ENCODE data around the gene DLG5. TPM values are rescaled to one million over a fixed set of nuclear protein-coding genes. Genes with fewer than 3 reads are reported as not detected.
A peak's percentile ranks its signal among the peaks of the same experiment; 100 is the strongest.

DLG5 gene
- total and polyA plus RNA-seq, 9 of the 15 experiments (the other 6 are each of a cell fraction or from before 2014, with no cell fraction given): 1.4 to 26.8 (median 11.2) TPM

DNA sequence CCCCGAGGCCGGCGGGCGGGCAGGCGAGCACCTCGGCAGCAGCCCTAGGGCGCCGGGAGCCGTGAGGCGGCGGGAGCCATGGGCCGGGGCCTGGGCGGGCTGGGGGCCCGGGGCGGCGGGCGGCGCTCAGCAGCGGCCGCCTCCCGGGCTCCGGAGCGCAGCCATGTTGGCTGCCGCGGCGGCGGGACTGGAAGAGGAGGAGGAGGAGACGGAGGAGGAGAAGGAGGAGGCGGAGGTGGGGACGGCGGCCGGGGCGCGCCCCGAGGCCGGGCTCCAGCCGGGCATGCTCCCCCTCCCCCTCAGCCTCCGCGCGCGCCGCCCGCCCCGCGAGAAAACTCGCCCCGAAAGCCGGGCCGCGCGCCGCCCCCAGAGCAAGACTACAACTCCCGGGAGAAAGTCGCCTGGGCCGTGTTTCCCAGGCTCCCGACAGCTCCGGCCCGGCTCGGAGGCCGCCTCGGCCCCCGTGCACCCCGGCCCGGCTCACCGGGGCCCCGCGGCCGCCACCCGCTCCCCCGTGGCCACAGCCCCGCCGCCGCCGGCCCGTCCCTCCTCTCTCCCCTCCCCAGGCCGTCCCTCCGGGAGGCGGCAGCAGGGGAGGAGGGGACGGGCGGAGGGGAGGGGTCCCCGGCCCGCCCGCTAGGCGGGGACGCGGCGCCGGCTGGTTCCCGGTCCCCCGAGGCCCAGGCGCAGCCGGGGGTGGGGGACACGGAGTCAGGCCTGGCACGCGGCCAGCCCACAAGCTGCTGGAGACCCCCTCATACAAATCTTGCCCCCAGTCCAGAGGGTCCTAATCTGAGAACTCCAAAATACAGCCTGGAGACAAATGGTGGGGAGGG lies at the start of gene DLG5 (continued):
- TF ChIP-seq YY1 (IDR thresholded peaks at IDR 0.05; ENCODE audit: borderline replicate concordance in 1 of 3, control insufficient read depth in 1 of 3, extremely low read depth in 1 of 3, insufficient read depth in 3 of 3, insufficient read length in 1 of 3, insufficient replicate concordance in 2 of 3, low read depth in 1 of 3, low read length in 2 of 3): peak; percentile 57 to 93 (median 75)
- TF ChIP-seq RBFOX2 (IDR thresholded peaks at IDR 0.05; ENCODE audit: low read depth, low read length): peak; percentile 73
- TF ChIP-seq POLR2AphosphoS5 (IDR thresholded peaks at IDR 0.05; ENCODE audit: control insufficient read depth, insufficient read depth, low read depth, low read length): 0 out of 2 replicates have a peak, but pooled peaks have one; percentile 16
- TF ChIP-seq, protein P1, sequence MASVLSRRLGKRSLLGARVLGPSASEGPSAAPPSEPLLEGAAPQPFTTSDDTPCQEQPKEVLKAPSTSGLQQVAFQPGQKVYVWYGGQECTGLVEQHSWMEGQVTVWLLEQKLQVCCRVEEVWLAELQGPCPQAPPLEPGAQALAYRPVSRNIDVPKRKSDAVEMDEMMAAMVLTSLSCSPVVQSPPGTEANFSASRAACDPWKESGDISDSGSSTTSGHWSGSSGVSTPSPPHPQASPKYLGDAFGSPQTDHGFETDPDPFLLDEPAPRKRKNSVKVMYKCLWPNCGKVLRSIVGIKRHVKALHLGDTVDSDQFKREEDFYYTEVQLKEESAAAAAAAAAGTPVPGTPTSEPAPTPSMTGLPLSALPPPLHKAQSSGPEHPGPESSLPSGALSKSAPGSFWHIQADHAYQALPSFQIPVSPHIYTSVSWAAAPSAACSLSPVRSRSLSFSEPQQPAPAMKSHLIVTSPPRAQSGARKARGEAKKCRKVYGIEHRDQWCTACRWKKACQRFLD (CRISPR knock-in tag; IDR thresholded peaks at IDR 0.05): peak; percentile 51
- no peak for TF ChIP-seq FOXJ2 (tag; IDR thresholded peaks at IDR 0.05)
- TF ChIP-seq, protein P2, sequence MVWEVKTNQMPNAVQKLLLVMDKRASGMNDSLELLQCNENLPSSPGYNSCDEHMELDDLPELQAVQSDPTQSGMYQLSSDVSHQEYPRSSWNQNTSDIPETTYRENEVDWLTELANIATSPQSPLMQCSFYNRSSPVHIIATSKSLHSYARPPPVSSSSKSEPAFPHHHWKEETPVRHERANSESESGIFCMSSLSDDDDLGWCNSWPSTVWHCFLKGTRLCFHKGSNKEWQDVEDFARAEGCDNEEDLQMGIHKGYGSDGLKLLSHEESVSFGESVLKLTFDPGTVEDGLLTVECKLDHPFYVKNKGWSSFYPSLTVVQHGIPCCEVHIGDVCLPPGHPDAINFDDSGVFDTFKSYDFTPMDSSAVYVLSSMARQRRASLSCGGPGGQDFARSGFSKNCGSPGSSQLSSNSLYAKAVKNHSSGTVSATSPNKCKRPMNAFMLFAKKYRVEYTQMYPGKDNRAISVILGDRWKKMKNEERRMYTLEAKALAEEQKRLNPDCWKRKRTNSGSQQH (CRISPR knock-in tag; IDR thresholded peaks at IDR 0.05): no peak
- peak; percentile 83; the same call in 1 of the 2 replicates for TF ChIP-seq ZBTB7A (IDR thresholded peaks at IDR 0.05; ENCODE audit: borderline replicate concordance, control insufficient read depth, low read depth, low read length)
- TF ChIP-seq ZNF589 (CRISPR knock-in tag; IDR thresholded peaks at IDR 0.05; ENCODE audit: low read depth): 0 out of 2 replicates have a peak, but pooled peaks have one; percentile 49
- TF ChIP-seq NONO (IDR thresholded peaks at IDR 0.05; ENCODE audit: low read depth in 2 of 2, low read length in 1 of 2): peak; percentile 37 to 65; a peak in 2 of 4 replicates
- TF ChIP-seq, protein P3, sequence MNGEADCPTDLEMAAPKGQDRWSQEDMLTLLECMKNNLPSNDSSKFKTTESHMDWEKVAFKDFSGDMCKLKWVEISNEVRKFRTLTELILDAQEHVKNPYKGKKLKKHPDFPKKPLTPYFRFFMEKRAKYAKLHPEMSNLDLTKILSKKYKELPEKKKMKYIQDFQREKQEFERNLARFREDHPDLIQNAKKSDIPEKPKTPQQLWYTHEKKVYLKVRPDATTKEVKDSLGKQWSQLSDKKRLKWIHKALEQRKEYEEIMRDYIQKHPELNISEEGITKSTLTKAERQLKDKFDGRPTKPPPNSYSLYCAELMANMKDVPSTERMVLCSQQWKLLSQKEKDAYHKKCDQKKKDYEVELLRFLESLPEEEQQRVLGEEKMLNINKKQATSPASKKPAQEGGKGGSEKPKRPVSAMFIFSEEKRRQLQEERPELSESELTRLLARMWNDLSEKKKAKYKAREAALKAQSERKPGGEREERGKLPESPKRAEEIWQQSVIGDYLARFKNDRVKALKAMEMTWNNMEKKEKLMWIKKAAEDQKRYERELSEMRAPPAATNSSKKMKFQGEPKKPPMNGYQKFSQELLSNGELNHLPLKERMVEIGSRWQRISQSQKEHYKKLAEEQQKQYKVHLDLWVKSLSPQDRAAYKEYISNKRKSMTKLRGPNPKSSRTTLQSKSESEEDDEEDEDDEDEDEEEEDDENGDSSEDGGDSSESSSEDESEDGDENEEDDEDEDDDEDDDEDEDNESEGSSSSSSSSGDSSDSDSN (IDR thresholded peaks at IDR 0.05; ENCODE audit: borderline replicate concordance in 1 of 2, low read depth in 2 of 2, low read length in 2 of 2): peak; percentile 56 to 83; a peak in 2 of 4 replicates
- TF ChIP-seq CXXC5 (CRISPR knock-in tag; IDR thresholded peaks at IDR 0.05): peak; percentile 73
- TF ChIP-seq, protein P4, sequence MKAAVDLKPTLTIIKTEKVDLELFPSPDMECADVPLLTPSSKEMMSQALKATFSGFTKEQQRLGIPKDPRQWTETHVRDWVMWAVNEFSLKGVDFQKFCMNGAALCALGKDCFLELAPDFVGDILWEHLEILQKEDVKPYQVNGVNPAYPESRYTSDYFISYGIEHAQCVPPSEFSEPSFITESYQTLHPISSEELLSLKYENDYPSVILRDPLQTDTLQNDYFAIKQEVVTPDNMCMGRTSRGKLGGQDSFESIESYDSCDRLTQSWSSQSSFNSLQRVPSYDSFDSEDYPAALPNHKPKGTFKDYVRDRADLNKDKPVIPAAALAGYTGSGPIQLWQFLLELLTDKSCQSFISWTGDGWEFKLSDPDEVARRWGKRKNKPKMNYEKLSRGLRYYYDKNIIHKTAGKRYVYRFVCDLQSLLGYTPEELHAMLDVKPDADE (conservative IDR thresholded peaks at IDR 0.05; ENCODE audit: control insufficient read depth, low read depth, low read length): peak; percentile 63
- TF ChIP-seq SAFB (IDR thresholded peaks at IDR 0.05; ENCODE audit: borderline replicate concordance, low read depth, low read length): 0 out of 2 replicates have a peak, but pooled peaks have one; percentile 31
